Loucy (cell line): ENCODE measurements around the gene GTF3C1.

Experiments used
- H2AFZ ChIP-seq: fragments of 200-600 bp; sonication (generic); 2 replicates; pipeline ENCODE4 v1.6.0; 2016; ENCODE audit warnings: antibody characterized with exemption, mild to moderate bottlenecking, low read length, moderate library complexity
- H3F3A ChIP-seq: fragments of 200-600 bp; 2 replicates; pipeline ENCODE4 v1.6.0; 2016; ENCODE audit warnings: antibody characterized with exemption, low read depth, mild to moderate bottlenecking
- H3K27me3 ChIP-seq: fragments of 200-600 bp; sonication (generic); 2 replicates; pipeline ENCODE4 v1.6.1; 2014; ENCODE audit warnings: low read length, mild to moderate bottlenecking; ENCODE audit not compliant: insufficient read depth, poor library complexity, severe bottlenecking
- H3K36me3 ChIP-seq: fragments of 200-600 bp; sonication (generic); 2 replicates; pipeline ENCODE4 v1.6.1; 2016; ENCODE audit warnings: low read length; ENCODE audit not compliant: insufficient read depth
- H3K4me1 ChIP-seq: fragments of 200-600 bp; sonication (generic); 2 replicates; pipeline ENCODE4 v1.5.1; 2014; ENCODE audit warnings: low read length, mild to moderate bottlenecking; ENCODE audit not compliant: insufficient read depth, poor library complexity, severe bottlenecking
- H3K4me2 ChIP-seq: fragments of 200-600 bp; sonication (generic); 2 replicates; pipeline ENCODE4 v1.6.0; 2014; ENCODE audit warnings: antibody characterized with exemption, low read length, low read depth, mild to moderate bottlenecking; ENCODE audit not compliant: poor library complexity, severe bottlenecking
- H3K4me3 ChIP-seq: fragments of 200-600 bp; sonication (generic); 2 replicates; pipeline ENCODE4 v1.5.1; 2014; ENCODE audit warnings: low read length, mild to moderate bottlenecking, mixed read lengths; ENCODE audit not compliant: poor library complexity, severe bottlenecking
- H3K79me2 ChIP-seq: fragments of 200-600 bp; sonication (generic); 2 replicates; pipeline ENCODE4 v1.6.1; 2014; ENCODE audit warnings: low read length; ENCODE audit not compliant: insufficient read depth
- H3K9ac ChIP-seq: fragments of 200-600 bp; sonication (generic); 2 replicates; pipeline ENCODE4 v1.6.0; 2014; ENCODE audit warnings: mild to moderate bottlenecking, low read depth, low read length, moderate library complexity; ENCODE audit not compliant: poor library complexity, severe bottlenecking
- H3K9me2 ChIP-seq: fragments of 200-600 bp; sonication (generic); replicated peaks from 2 replicates; pipeline ENCODE4 v1.6.1; 2016; ENCODE audit warnings: low read depth, low read length, mixed read lengths
- H3K9me3 ChIP-seq: fragments of 200-600 bp; sonication (generic); 2 replicates; pipeline ENCODE4 v1.6.1; 2014; ENCODE audit warnings: mild to moderate bottlenecking, antibody characterized with exemption, low read length, low read depth; ENCODE audit not compliant: insufficient read depth
- H4K20me1 ChIP-seq: fragments of 200-600 bp; sonication (generic); 2 replicates; pipeline ENCODE4 v1.6.0; 2014; ENCODE audit warnings: antibody characterized with exemption, low read length, mild to moderate bottlenecking; ENCODE audit not compliant: insufficient read depth, poor library complexity, severe bottlenecking
- EZH2phosphoT487 ChIP-seq: fragments of 200-600 bp; IDR thresholded peaks from 2 replicates; pipeline ENCODE4 v1.6.1; 2018; ENCODE audit warnings: antibody characterized with exemption, mild to moderate bottlenecking, moderate library complexity, borderline replicate concordance
- TF ChIP-seq, protein P1 (sequence below): fragments of 200-600 bp; sonication (generic); conservative IDR thresholded peaks from 2 replicates; pipeline ENCODE4 v1.5.1; 2014; ENCODE audit warnings: mild to moderate bottlenecking, antibody characterized with exemption, low read length

The GTF3C1 gene

GRCh38 chr16:27514806-27515205 is 34.9 kb downstream of the GTF3C1 start:
- H3K79me2 ChIP-seq, result no peaks in the 10 kb centered on the region
- H3K4me2 ChIP-seq, result no peak overlapping the region
- no peaks in the 10 kb centered on the region for H3K4me1 ChIP-seq
- TF ChIP-seq, protein P1, sequence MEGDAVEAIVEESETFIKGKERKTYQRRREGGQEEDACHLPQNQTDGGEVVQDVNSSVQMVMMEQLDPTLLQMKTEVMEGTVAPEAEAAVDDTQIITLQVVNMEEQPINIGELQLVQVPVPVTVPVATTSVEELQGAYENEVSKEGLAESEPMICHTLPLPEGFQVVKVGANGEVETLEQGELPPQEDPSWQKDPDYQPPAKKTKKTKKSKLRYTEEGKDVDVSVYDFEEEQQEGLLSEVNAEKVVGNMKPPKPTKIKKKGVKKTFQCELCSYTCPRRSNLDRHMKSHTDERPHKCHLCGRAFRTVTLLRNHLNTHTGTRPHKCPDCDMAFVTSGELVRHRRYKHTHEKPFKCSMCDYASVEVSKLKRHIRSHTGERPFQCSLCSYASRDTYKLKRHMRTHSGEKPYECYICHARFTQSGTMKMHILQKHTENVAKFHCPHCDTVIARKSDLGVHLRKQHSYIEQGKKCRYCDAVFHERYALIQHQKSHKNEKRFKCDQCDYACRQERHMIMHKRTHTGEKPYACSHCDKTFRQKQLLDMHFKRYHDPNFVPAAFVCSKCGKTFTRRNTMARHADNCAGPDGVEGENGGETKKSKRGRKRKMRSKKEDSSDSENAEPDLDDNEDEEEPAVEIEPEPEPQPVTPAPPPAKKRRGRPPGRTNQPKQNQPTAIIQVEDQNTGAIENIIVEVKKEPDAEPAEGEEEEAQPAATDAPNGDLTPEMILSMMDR, result no peak
- no peak for TF ChIP-seq EZH2phosphoT487
- no peaks in the 10 kb centered on the region for H3K27me3 ChIP-seq
- no peak overlapping the region for H3K4me3 ChIP-seq
- no peak overlapping the region for H2AFZ ChIP-seq
- H3K9me3 ChIP-seq, result no peaks in the 10 kb centered on the region
- H4K20me1 ChIP-seq, result no peaks in the 10 kb centered on the region
- H3K36me3 ChIP-seq, result peaks cover 43% of the 10 kb centered on the region
- no peaks in the 10 kb centered on the region for H3K9me2 ChIP-seq
- no peaks in the 10 kb centered on the region for H3F3A ChIP-seq
- no peak overlapping the region for H3K9ac ChIP-seq

GRCh38 chr16:27511657-27512448 is 37.9 kb downstream of the GTF3C1 start:
- Histone ChIP-seq H3F3A (no peaks in the 10 kb centered on the region), H3K4me1 (no peaks in the 10 kb centered on the region), H3K9ac (no peak overlapping the region), H3K4me3 (no peak overlapping the region), H2AFZ (no peak overlapping the region), H3K9me3 (no peaks in the 10 kb centered on the region), H4K20me1 (no peaks in the 10 kb centered on the region), H3K79me2 (no peaks in the 10 kb centered on the region), H3K36me3 (peaks cover 54% of the 10 kb centered on the region), H3K9me2 (no peaks in the 10 kb centered on the region), H3K4me2 (no peak overlapping the region), H3K27me3 (no peaks in the 10 kb centered on the region)
- TF ChIP-seq, protein P1, result no peak
- TF ChIP-seq EZH2phosphoT487, result no peak

GRCh38 chr16:27508476-27508875 is 41.2 kb downstream of the GTF3C1 start:
- Histone ChIP-seq H3K4me1 (no peaks in the 10 kb centered on the region), H3K9me2 (no peaks in the 10 kb centered on the region), H4K20me1 (no peaks in the 10 kb centered on the region), H3F3A (no peaks in the 10 kb centered on the region), H3K4me2 (no peak overlapping the region), H3K9me3 (no peaks in the 10 kb centered on the region), H3K4me3 (no peak overlapping the region), H3K36me3 (peaks cover 83% of the 10 kb centered on the region), H3K79me2 (no peaks in the 10 kb centered on the region), H3K9ac (no peak overlapping the region), H3K27me3 (no peaks in the 10 kb centered on the region), H2AFZ (no peak overlapping the region)
- TF ChIP-seq EZH2phosphoT487, result no peak

DNA sequence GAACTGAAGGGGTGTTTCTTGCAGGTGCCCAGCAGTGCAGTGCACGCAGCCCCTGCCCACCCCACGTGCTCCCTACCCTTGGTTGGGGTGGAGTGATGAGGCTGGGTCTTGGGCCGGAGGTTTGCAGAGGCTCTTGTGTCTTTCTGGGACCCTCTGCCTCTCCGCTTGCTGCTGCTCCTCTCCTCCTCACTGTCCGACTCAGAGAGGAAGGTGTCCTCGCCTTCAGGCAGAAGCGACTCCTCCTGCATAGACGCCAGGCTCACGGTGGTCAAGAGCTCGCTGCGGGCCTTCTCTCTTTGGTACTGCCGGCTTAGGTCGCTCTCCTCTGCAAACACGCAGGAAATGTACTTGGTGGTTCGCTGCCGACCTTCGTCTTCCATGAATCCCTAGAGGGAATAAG is 42.9 kb downstream of the GTF3C1 start:
- Histone ChIP-seq H3K9me2 (no peaks in the 10 kb centered on the region), H3K79me2 (no peaks in the 10 kb centered on the region), H3F3A (no peaks in the 10 kb centered on the region), H3K27me3 (no peaks in the 10 kb centered on the region), H3K4me1 (no peaks in the 10 kb centered on the region), H3K9me3 (no peaks in the 10 kb centered on the region), H4K20me1 (no peaks in the 10 kb centered on the region), H3K9ac (no peak overlapping the region), H2AFZ (no peak overlapping the region), H3K36me3 (peaks cover 95% of the 10 kb centered on the region), H3K4me2 (no peak overlapping the region), H3K4me3 (no peak overlapping the region)
- TF ChIP-seq, protein P1, result no peak
- TF ChIP-seq EZH2phosphoT487, result no peak
